GM19328 (cell line): ENCODE data around the gene TBC1D22B.

ENCODE experiments used
- ATAC-seq: cut with Tn5 transposase; IDR thresholded peaks from one replicate; pipeline ENCODE4 v1.9.1; 2021; ENCODE audit warnings: mild to moderate bottlenecking, moderate library complexity; ENCODE audit not compliant: unreplicated experiment

TBC1D22B gene

DNA sequence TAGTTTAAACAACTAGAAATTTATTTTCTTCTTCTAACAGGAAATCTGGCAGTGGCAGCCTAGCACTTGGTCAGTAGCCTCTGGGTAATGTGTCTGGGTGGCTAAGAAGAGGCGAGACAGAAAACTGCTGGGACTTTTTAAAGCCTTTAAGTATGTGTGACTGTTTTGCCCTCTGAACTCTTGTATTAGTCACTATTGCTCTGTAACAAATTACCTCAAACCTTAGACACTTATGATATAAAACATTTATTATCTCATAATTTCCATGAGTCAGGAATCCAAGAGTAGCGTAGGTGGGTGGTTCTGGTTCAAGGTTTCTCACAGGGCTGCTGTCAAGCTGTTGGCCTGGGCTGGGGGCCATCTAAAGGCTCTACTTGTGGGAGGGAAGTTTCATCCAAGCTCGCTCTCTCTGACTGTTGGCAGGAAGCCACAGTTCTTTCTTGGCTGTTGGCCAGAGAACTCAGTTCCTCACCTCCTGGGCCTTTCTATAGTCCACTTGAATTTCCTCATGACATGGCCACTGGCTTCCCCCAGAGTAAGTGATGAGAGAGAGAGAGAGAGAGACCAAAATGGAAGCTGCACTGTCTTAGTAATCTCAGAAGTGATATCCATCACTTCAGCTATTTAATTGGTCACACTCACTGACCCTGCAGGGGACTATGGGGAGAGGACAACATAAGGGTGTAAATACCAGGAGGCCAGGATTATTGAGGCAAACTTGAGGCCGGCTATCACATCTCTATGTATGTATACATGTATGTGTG lies 17.4 kb upstream of the TBC1D22B start:
- no peak for ATAC-seq

DNA sequence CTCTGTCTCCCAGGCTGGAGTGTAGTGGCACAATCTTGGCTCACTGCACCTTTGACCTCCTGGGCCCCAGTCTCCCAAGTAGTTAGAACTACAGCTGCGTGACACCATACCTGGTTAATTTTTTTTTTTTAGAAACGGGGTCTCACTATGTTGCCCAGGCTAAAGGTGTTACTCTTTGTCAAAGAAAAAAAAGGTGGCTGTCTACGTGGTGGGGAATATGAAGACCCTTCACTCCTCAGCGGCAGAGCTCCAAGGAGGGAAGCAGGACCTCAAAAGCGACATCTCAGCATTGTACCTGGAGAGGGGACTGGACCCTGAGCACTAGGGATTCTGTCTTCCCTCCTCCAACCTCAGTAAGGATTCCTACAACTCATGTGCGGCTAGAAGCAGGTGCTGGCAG lies 16.4 kb upstream of the TBC1D22B start:
- no peak for ATAC-seq

DNA sequence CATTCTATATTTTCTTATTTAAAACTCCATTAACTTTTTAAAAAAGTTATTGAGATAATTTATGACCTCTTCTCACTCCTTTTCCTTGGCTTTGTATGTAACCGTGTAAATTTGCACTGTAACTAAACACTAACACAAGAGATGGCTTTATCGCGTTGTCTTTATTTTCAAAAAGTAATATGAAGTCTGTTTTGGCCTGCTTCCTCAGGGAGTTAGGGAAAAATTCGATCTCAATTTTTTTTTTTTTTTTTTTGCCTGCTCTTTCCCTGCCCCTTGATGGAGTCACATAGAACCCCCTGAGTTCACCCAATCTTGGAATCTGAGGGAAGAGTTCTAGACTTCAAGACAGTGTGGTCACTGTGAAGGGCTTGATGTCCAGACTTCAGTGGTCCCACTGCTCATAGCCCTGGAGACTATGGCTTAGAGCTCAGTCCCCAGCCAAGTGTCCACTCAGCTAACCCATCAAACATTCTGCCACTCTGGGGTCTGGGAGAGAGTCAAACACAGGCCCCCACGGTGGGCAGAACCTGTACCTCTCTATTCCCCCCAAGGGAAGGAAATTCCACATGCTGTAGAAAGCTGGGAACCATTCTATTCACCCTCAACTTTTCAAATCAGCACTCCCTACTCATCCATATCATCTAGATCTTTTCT lies 15.7 kb upstream of the TBC1D22B start:
- no peak for ATAC-seq

DNA sequence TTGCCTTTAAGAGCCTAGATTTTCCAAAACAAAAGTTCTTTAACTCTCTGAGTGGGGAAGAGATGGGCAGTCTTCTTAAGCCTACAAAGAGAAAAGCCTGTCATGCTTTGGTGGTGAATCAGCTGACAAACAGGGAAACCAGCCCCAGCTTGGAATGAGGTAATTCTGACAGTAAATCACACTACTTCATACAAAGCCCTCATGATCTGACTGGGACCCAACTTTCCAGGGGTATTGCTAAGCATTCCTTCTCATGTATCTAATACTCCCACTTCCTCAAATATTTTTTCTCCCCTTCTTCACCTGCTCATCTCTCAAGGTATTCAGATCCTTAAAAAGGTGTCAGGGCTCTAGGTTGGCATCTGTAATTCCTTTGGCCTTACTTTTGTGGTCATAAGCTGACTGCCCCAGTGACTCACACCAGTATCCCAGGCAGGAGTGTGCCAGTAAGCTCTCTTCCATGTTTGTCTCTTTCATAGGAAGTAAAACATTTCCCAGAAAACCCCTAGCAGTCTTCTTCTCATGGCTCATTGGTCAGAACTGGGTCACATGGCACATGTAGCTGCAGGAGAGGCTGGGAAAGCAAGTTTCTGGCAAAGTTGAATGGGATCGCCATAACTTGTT lies 15.0 kb upstream of the TBC1D22B start:
- ATAC-seq: no peak

DNA sequence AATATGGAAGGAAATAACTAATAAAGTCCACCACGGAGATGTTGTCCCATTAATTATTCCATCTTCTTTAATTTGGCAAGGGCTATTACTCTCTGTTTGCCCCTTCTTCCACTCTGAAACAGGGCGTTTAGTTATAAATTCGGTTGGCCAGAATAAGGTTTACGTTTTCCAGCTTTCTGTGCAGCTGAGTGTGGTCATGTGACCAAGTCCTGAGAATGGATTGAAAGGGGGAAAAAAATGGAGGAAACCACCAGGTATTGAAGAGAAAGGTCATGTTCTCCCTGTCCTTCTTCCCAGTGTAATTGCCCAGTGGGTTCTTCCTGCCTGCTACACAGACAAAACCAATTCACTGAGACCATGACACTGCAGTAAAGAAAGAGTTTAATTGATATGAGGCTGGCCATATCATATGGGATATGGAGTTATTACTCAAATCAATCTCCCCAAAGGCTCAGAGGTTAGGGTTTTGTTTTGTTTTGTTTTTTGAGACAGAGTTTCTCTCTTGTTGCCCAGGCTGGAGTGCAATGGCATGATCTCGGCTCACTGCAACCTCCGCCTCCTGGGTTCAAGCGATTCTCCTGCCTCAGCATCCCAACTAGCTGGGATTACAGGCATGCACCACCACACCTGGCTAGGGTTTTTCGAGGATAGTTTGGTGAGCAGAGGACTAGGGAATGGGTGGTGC lies 14.3 kb upstream of the TBC1D22B start:
- ATAC-seq: no peak

DNA sequence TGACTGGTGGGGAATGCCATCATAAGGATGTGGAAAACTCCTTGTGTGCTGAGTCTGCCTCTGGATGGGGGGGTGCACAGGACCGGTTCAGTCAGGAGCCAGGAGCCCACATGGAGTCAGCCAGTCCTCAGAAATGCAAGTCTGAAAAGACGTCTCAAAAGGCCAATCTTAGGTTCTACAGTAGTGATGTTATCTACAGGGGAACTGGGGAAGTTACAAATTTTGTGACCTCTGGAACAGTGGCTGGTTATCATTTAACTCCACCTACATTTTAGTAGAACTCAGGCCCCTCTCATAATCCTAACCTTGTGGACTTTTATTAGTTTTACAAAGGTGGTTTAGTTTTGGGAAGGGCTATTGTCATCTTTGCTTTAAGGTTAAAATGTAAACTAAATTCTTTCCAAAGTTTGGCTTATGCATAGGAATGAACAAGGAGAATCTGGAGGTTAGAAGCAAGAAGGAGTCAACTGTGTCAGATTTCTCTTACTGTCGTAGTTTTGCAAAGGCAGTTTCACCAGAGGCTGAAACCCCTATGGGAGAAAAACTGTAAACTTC lies 13.7 kb upstream of the TBC1D22B start:
- no peak for ATAC-seq

DNA sequence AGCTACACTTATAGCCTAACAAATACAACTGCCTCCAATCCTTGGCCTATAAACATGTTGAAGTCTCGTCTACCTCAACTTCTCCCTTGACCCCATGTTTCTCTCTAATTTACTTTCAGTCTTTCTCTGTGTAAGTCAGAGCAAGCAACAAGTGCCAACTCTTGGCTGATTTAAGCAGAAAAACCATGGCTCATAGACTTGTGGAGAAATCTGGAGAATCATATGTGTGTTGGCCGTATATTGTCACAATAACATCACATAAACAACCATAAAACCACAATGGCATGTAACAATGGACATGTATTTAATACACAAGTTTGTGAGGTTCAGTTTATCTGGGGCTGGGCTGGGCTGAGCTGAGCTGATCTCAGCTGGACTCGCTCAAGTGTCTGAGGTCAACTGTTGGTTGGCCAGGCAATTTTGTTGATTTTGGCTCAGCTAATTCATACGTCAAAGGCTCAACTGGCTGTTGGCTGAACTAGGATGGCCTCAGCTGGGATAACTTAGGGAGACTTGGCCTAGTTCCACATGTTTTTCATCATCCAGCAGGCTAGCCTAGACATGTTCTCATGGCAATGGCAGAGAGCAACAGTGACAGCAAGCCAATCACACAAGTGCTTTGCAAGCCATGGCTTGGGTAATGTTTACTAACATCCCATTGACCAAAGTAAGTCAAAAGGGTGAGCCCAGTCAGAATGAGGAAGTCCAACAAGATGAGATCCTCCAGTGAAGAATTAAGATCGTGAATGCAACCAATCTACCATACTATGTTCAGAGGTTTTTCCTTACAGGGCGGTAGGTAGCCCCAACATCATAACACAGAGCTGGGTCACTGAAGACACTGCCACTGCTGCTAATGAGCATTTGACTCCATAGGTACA lies 12.9 kb upstream of the TBC1D22B start:
- no peak for ATAC-seq

DNA sequence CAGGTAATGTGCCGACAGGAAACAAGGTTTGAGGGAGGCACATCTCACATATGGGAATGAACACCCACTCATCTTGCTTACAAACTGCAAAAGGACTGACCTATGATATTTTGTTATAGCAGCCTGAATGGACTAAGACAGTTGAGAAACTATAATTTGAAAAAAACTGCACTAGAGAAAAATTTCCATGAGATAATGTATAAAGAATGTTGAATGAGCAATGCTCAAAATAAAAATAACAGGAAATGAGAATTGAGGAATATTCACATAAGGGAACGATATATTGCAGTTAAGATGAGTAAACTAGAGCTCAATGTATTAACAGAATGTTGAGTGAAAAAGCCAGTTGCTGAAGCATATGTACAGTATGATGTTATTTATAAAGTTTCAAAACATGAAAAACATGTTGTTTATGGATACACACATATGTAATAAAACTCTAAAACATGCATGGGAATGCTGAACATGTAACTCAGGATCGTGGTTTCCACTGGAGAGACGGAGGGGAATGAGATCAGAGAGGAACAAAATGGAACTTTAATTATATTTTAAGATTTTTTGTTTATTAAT lies 6.3 kb upstream of the TBC1D22B start:
- ATAC-seq: no peak

DNA sequence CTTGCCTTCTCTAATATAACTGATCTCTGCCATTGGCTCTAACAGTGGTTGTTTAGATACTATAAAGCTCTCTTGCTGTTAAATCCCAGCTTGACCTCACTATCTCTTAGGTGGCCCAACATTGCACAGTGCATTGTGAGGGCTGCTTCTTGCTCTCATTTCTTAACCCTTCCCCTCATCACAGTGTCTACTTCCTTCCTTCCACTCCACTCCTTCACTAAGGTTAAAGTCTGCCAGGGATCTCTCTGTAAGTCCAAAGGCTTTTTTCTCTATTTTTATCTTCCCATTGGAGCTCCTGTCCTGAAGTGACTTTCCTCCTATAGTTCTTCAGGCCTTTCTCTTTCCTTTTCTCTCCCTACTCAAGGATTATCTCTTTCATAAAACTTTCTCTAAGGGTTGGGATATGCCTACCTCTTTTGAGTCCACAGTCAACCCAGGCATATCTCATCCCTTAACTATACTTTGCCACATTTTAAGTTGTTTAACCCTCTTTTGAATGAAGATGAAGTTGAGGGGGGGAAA lies 4.0 kb upstream of the TBC1D22B start:
- no peak for ATAC-seq

DNA sequence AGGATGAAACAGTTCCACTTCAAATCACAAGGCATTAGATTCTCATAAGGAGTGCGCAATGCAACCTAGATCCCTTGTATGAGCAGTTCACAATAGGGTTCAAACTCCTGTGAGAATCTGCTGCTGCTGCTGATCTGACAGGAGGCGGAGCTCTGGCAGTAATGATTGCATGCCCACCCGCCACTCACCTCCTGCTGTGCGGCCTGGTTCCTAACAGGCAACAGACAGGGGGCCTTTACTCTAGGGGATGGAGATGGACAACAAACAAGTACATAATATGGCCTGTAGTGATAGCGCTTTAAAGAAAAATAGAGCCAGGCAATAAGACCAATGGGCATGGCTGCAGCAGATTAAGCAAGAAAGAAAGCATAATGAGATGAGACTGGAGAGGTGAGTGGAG lies 2.7 kb upstream of the TBC1D22B start:
- ATAC-seq: no peak

DNA sequence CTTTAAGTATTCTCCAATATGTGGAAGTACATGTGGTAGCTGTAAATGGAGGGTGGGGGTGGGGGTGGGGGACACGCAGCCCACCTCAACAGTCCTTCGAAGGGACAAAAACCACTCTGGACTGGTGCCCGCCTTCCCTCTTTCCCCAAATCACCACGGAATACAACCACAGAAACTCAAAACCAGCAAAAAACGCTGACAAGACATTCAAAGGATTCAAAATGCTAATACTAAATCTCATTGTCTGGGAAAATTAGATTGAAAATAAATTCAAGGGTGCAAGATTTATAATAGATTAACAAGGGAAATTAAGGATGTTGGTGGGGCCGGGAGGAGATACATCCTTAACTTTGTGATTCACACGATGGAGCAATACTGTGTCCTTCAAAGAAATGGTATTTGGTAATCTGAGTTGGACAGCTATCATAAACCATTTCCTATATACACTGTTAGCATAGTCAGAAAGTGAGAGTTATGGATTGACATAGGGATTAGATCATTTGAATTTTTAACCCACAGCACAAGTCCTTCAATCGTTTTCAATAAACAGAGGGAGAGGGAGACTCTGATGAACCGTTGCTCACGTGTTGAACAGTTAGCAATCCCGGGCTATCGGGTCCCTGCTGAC lies 766 bp upstream of the TBC1D22B start:
- no peak for ATAC-seq

DNA sequence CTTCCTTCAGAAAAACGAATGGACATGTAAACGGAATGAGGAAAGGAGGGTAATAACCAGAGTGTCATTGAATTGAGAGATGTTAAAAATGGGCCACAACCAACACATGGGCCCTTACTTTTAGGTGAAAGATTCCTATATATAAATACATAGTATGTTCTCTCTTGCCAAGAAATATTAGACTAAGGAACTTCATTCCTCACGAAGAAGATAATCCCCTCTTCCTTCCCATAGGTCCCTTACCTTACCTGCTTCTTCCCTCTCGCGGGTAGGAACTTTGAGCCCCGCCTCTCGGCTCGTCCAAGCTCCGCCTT lies 295 bp upstream of the TBC1D22B start:
- ATAC-seq: no peak

DNA sequence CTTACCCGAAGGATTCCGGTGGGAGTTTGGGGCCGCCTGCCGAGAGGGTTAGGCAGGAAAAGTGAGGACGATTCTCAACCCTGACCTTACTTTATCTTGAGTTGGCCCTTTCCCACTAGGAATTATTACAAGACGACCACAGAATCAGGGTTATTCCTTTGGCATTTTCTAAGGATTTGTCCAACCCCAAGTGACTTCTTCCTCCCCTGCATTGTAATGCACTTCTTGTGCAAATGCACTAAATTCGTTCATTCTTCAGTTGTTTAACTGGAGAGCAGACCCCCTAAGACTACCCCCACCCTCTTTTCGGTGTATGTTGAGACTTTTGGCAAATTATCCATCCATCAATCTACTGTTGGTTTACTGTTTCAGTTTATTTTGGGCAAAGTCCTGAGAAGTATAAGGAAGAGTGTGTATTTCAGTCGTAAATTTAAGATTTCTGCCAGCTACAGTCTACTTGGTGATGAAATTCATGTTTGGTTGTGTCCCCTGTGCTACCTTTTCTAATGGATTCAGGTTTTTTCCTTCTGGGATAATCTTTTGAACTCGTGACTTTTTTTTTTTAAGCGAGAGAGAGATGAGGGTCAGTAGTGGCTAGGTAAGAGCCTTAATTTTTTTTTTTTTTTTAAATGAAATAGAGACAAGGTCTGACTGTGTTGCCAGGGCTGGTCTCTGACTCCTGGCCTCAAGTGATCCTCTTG lies 983 bp downstream of the TBC1D22B start:
- ATAC-seq: no peak

DNA sequence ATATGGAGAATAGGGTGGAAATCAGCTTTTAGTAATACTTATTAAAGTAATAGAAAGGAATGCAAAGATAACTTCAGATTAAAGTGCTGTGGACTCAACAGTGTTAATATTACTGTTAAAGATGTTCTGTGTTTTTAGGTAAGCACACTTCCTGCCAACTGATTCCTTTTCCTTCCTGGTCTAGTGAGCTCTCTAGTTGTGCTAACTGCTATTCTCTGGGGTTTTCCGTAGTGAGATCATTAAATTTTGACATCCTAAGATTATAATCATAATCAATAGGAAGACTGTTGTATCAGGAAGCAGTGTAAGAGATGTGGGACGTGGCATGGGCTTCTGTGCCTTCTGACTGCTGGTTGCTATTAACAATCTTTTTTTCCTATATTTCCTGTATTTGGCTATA lies 1.6 kb downstream of the TBC1D22B start:
- no peak for ATAC-seq

DNA sequence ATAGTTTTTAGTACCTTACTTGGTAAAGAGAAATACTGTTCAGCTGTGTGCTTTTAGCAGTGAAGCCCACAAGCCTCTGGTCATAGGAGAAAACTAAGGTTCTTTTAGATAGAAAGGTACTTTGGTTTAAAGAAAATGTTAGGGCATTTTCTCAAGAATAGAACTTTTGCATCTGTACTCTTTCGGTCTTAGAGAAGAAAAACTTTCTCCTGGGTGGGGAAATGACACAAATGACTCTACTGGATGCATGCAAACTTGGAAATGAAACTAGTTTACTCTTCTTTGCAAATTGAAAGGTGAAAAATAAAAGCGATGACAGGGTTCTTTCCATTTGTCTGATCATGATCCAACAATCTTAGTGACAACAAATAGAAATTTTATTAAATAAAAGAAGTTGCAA lies 2.5 kb downstream of the TBC1D22B start:
- no peak for ATAC-seq

DNA sequence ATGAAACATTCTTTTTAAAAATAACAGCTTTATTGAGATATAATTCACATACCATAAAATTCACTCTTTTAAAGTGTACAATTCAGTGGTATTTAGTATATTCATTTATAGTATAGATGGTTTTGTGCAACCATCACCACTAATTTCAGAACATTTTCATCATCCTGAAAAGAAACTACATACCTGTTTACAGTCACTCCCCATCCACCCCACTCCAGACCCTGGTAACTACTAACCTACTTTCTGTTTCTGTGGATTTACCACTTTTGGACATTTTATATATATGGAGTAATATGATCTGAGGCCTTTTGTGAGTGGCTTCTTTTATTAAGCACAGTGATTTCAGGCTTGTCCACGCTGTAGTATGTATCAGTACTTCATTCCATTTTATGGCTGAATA lies 2.9 kb downstream of the TBC1D22B start:
- no peak for ATAC-seq

DNA sequence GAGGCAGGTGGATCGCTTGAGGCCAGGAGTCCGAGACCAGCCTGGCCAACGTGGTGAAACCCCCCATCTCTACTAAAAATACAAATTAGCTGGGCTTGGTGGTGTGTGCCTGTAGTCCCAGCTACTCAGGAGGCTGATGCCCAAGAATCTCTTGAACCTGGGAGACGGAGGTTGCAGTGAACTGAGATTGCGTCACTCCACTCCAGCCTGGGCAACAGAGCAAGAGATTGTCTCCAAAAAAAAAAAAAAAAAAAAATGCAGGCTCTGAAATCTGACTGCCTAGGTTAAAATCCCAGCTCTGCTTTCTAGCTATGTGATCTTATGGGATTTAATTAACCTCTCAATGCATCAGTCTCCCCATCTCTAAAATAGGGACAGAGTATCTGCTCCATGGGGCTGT lies 3.6 kb downstream of the TBC1D22B start:
- no peak for ATAC-seq

DNA sequence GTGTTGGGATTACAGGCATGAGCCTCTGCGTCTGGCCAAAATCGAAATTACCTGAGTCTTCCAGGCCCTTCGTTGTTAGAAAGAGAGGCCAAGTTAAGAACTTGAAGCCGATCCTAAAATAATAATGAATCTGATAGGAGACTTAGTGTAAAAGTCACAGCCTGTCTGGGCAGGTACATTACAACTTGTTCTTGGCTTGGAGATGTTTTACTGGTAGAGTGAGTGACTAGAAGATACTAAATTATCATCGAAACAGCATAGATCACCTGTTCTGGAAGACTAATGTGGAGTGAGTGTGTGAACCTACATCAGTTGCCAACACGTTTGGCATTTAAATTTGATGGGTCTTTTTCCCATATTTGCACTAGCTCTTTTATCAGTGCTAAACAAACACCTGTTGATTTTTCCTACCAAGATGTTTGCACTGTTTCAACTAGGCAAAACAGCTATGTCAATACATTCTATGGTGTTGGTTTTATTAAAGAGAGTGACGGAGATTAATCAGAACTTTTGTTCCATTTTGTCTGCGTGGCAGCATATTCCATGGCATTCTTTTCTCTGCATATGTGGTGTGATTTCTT lies 5.0 kb downstream of the TBC1D22B start:
- ATAC-seq: no peak

DNA sequence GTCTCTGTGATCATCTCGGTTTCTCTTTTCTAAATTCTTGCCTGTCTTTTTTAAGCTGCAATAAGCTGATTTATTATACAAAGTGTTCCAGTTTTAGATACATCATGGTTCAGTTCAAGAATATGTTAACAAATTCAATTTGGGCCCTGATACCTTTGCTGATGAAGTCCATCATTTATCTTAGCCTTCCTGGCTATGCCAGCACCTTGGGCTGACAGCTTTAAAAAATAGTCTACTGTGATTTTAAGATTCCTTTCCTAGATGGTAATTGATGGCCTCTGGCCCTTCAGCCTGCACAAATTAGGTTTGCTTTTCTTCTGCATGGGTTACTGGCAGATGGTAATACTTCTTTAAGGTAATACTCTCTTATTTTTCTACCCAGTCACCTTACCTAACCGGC lies 7.4 kb downstream of the TBC1D22B start:
- ATAC-seq: no peak
